MCF 10A (cell line): Measurements from ENCODE around the gene PITPNB. TPM values are rescaled to one million over a fixed set of nuclear protein-coding genes. Genes with fewer than 3 reads are reported as not detected.

Experiments
- BruUV-seq: library from RNA; stranded (reverse); fragments of 400-500 nt; replicated peaks from 2 replicates; lab custom pipeline; 2021; lab: Mats Ljungman, UMichigan
- CTCF ChIA-PET: fragments of 300-600 bp; sonication (Branson Sonifier 250); formaldehyde crosslinking; extraction: SDS; loops from one replicate; lab custom pipeline; 2021; ENCODE audit warnings: antibody characterized with exemption, inconsistent platforms; lab: Yijun Ruan, JAX
- POLR2A ChIA-PET: fragments of 300-600, 350-650 bp; sonication (Branson Sonifier 250); formaldehyde crosslinking; extraction: SDS; loops from one replicate; lab custom pipeline; 2020; ENCODE audit warnings: antibody characterized with exemption, inconsistent platforms; lab: Yijun Ruan, JAX
- DNase-seq: peaks from one replicate; pipeline ENCODE4 v3.0.0-alpha.2; 2018; ENCODE audit not compliant: unreplicated experiment
- H3K27ac Mint-ChIP-seq: one replicate; pipeline ENCODE4 v1.8.0; 2022; ENCODE audit warnings: mild to moderate bottlenecking, low read depth, mixed read lengths; ENCODE audit not compliant: unreplicated experiment
- H3K27me3 Mint-ChIP-seq: one replicate; pipeline ENCODE4 v1.8.0; 2022; ENCODE audit warnings: mixed read lengths; ENCODE audit not compliant: insufficient read depth, unreplicated experiment
- H3K36me3 Mint-ChIP-seq: one replicate; pipeline ENCODE4 v1.8.0; 2022; ENCODE audit warnings: mild to moderate bottlenecking, moderate library complexity, mixed read lengths; ENCODE audit not compliant: insufficient read depth, unreplicated experiment
- H3K4me1 Mint-ChIP-seq: one replicate; pipeline ENCODE4 v1.8.0; 2022; ENCODE audit warnings: mixed read lengths; ENCODE audit not compliant: insufficient read depth, unreplicated experiment
- H3K4me3 Mint-ChIP-seq: one replicate; pipeline ENCODE4 v1.8.0; 2022; ENCODE audit warnings: mild to moderate bottlenecking, moderate library complexity, mixed read lengths; ENCODE audit not compliant: unreplicated experiment
- H3K9me3 Mint-ChIP-seq: one replicate; pipeline ENCODE4 v1.8.0; 2022; ENCODE audit warnings: mixed read lengths; ENCODE audit not compliant: unreplicated experiment
- CTCF ChIP-seq: fragments of 200-600 bp; IDR thresholded peaks from one replicate; pipeline ENCODE4 v1.8.0; 2022; ENCODE audit warnings: antibody characterized with exemption, mild to moderate bottlenecking; ENCODE audit not compliant: unreplicated experiment
- intact Hi-C: fragments of 100-400 bp; cut with micrococcal nuclease; formaldehyde crosslinking; loops from 2 replicates; pipeline ENCODE4 v1.14.1; 2022
- total RNA-seq: library from RNA; stranded (reverse); gene quantifications from 2 replicates; pipeline ENCODE4 v1.2.3, GENCODE V29; 2022

PITPNB gene
- total RNA-seq, 1 experiment from 2014 or later, result 124 TPM

DNA sequence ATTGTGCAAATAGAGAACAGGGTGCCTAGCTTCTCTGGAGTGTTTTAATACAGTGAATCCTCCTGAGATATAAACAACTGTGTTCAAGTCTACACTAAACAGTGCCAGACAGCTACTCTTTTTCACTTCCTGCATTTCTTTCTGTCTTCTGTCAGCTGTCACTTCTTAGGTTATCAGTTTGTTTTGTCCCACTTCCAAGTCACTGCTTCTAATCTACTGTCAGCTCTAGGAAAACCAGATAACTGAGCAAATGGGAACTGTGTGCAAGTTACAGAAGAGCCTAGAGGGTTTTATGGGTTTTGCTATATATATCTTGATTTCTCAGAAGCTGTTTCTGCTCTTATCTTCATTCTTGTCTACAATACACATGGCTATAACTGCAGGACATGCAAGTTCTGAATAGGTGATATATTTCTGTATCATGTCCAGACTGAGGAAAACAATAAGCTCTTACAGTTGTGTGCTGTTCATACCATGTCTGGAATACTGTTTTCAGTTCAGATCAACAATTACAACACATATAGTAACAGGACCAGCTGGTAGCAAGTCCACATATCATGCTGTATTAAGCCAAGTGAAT, 5.8 kb downstream of the PITPNB start:
- no peak for TF ChIP-seq CTCF
- no TSS peak for BruUV-seq
- no peaks in the 10 kb centered on the region for H3K27me3 Mint-ChIP-seq
- POLR2A ChIA-PET, result interaction anchor here (0.7 to 2.1 kb wide), 3 partner anchors 17 to 138 kb away, joined by 3 to 8 read pairs (median 7); no protein-coding TSS in a partner anchor
- intact Hi-C loops, result no loop called here
- no peak for DNase-seq
- CTCF ChIA-PET, result interaction anchor here (0.5 to 3.3 kb wide), 6 partner anchors 11 to 1552 kb away, joined by 3 to 21 read pairs (median 4); no protein-coding TSS in a partner anchor
- peaks cover 43% of the 10 kb centered on the region for H3K4me1 Mint-ChIP-seq
- no peak overlapping the region for H3K4me3 Mint-ChIP-seq
- no peaks in the 10 kb centered on the region for H3K9me3 Mint-ChIP-seq
- peaks cover 43% of the 10 kb centered on the region for H3K36me3 Mint-ChIP-seq
- H3K27ac Mint-ChIP-seq, result no peak overlapping the region

GRCh38 chr22:27912101-27912500, 7.0 kb downstream of the PITPNB start:
- no peak for DNase-seq
- intact Hi-C loops, result no loop called here
- H3K4me1 Mint-ChIP-seq, result peaks cover 38% of the 10 kb centered on the region
- BruUV-seq, result no TSS peak
- H3K36me3 Mint-ChIP-seq, result peaks cover 52% of the 10 kb centered on the region
- no peak for TF ChIP-seq CTCF
- no peaks in the 10 kb centered on the region for H3K27me3 Mint-ChIP-seq
- CTCF ChIA-PET, result interaction anchor here (0.6 to 3.3 kb wide), 3 partner anchors 25 to 866 kb away, joined by 4 to 21 read pairs (median 6); no protein-coding TSS in a partner anchor
- no peak overlapping the region for H3K4me3 Mint-ChIP-seq
- H3K9me3 Mint-ChIP-seq, result no peaks in the 10 kb centered on the region
- H3K27ac Mint-ChIP-seq, result no peak overlapping the region
- POLR2A ChIA-PET, result interaction anchor here (0.6 to 1.1 kb wide), 4 partner anchors 8 to 1429 kb away, joined by 3 to 6 read pairs (median 4); partner anchors contain the start of genes HPS4, PITPNB and SRRD

GRCh38 chr22:27911330-27911729, 7.7 kb downstream of the PITPNB start:
- H3K36me3 Mint-ChIP-seq, result peaks cover 60% of the 10 kb centered on the region
- H3K27ac Mint-ChIP-seq, result no peak overlapping the region
- peaks cover 35% of the 10 kb centered on the region for H3K4me1 Mint-ChIP-seq
- ChIA-PET POLR2A (interaction anchor here (0.6 to 1.5 kb wide), 5 partner anchors 8 to 1402 kb away, joined by 3 to 6 read pairs (median 5); partner anchors contain the start of gene PITPNB), CTCF (interaction anchor here (0.6 to 3.3 kb wide), 4 partner anchors 24 to 867 kb away, joined by 3 to 21 read pairs (median 5); no protein-coding TSS in a partner anchor)
- BruUV-seq, result no TSS peak
- no peaks in the 10 kb centered on the region for H3K27me3 Mint-ChIP-seq
- no peaks in the 10 kb centered on the region for H3K9me3 Mint-ChIP-seq
- no peak for DNase-seq
- intact Hi-C loops, result no loop called here
- H3K4me3 Mint-ChIP-seq, result no peak overlapping the region
- TF ChIP-seq CTCF, result no peak

GRCh38 chr22:27906241-27906640, 12.8 kb downstream of the PITPNB start:
- no peaks in the 10 kb centered on the region for H3K27me3 Mint-ChIP-seq
- TF ChIP-seq CTCF, result no peak
- H3K4me1 Mint-ChIP-seq, result peaks cover 6% of the 10 kb centered on the region
- CTCF ChIA-PET, result no interaction called here
- H3K36me3 Mint-ChIP-seq, result peaks cover 79% of the 10 kb centered on the region
- no peak overlapping the region for H3K4me3 Mint-ChIP-seq
- H3K27ac Mint-ChIP-seq, result peak overlapping the region; percentile 1
- intact Hi-C loops, result no loop called here
- no peak for DNase-seq
- H3K9me3 Mint-ChIP-seq, result no peaks in the 10 kb centered on the region
- POLR2A ChIA-PET, result interaction anchor here (1.1 to 1.2 kb wide), 2 partner anchors 11 to 13 kb away, joined by 3 to 4 read pairs; partner anchors contain the start of gene PITPNB
- no TSS peak for BruUV-seq
